NCI-H2081 (cell line): ENCODE measurements around the gene APOD.

ENCODE experiments used
- DNase-seq, 2 experiments: peaks; one replicate each; lab custom pipeline; 2025; lab: John Stamatoyannopoulos, UW

Gene APOD

DNA sequence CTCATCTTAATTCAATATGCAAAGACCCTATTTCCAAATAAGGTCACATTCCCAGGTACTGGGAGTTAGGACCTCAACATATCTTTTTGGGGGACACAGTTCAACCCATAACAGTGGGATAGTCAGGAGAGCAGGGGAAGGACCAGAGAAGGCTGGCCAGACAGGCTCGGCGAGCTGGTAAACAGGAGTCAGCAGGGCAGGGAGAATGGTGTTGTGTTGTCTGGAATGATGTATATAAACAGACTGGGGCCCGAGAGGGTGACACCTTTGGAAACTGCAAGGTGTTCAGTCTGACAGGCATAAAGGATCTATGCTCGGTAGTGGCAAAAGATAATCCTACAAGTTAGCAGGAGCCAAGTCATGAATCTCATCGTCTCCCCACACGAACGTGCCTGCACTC, 30.5 kb downstream of the APOD start:
- DNase-seq, result no peak

DNA sequence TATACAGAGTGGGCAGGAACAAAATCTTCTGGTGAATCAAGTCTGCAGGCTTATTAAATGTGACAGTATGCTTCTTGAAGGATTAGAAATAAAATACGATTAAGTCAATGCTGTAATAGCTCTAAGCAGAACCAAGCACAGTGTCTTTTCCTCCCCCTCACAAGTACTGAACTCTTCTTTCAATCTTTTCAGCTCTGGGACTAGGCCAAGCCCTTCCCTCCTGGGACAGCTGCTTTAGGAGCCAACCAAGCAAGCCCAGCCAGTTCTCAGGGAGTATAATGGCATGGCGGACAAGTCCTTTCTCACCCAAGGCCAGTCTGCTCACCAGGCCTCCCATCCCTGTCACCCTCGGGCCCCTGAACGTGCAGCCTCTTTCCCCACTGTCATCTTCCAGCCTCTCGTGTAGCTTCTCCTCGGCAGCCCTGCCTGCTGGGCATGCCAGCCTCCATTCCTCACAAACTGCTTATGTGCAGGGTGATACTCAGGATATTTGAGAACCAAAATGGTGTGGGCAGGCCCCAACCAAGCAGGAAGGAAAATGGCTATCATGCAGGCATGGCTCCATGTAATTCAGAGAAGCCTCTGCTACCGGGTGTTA, 32.3 kb downstream of the APOD start:
- no peak for DNase-seq

DNA sequence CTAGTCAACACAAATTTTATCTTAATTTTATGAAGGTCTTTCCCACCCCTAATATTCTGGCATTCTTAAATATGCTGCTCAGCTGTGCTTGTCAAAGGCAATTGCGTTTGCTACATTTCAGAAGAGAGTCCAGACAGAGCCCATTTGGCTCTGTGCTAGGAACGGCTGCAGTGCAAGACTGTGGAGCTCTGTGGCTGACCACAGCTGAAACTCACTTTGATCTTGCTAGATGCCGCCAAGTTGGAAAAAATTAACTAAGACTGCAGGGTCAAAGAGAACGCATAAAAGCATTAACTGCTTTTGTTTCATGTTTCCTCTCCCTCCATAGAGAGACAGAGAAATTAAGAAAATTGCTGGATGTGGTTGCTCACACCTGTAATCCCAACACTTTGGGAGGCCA, 33.0 kb downstream of the APOD start:
- no peak for DNase-seq

GRCh38 chr3:195549931-195550519, 33.7 kb downstream of the APOD start:
- no peak for DNase-seq

GRCh38 chr3:195548987-195549386, 34.8 kb downstream of the APOD start:
- DNase-seq, result no peak

- DNase-seq, result no peak
Observed at GRCh38 chr3:195548501-195548900, 35.2 kb downstream of the APOD start.

DNA sequence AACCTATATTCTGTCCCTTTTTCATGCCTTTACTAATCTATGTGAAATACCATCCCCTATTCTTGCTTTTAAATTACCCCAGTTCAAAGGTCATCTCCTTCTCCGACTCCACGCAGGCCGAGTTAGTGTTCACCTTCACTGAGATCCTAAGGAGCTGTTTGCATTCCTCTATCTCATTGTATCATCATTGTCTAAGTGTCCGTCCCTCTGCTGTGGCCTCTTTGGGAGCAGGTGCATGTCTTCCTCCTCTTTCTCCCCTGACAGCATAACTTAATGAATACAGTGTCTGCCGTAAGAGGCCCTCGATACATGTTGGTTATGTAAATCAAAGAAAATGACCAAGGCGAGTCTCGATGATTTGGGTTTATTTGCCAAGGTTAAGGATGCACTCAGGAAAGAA, 35.7 kb downstream of the APOD start:
- DNase-seq, result no peak

DNA sequence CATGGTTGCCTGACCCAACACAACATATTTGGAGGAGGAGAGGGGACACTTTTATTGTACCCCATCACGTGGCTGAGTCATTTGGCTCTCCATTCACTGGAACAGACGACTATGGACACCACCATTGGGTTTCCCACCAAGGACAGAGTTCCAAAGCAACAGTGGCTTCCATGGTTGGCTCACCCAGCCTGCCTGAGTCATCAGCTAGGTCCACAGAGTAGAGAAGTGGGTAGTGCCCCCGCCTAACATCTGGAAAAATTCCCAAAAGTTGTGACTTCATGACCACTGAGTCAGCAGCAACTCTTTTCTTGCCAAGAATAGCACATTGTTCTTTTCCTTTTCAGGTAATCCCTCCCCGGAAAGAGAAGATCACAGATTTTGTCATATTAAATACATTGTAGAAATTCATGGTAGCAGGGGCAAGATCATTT, 37.6 kb downstream of the APOD start:
- no peak for DNase-seq

DNA sequence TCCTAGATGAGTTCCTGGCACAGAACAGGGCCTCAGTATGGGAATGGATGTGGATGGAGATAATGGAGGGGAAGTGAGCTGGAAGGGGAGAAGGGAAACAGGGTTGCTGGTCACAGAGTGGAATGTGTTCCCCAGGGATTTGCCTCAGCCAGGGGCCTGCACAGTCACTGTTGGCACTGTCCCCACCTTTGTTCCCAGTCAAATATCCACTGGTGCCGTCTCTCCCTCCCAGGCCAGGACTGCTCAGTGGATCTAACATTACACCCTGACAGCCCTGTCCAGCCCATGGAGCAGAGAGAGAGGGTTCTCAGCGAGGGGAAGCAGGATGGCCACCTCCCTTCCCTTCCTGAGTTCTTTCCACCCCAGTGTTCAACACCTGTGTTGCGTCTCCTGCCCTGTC, 39.1 kb downstream of the APOD start:
- no peak for DNase-seq

GRCh38 chr3:195544230-195544536, 39.6 kb downstream of the APOD start:
- no peak for DNase-seq

- no peak for DNase-seq
Observed at GRCh38 chr3:195543500-195544229, 40.1 kb downstream of the APOD start.

DNA sequence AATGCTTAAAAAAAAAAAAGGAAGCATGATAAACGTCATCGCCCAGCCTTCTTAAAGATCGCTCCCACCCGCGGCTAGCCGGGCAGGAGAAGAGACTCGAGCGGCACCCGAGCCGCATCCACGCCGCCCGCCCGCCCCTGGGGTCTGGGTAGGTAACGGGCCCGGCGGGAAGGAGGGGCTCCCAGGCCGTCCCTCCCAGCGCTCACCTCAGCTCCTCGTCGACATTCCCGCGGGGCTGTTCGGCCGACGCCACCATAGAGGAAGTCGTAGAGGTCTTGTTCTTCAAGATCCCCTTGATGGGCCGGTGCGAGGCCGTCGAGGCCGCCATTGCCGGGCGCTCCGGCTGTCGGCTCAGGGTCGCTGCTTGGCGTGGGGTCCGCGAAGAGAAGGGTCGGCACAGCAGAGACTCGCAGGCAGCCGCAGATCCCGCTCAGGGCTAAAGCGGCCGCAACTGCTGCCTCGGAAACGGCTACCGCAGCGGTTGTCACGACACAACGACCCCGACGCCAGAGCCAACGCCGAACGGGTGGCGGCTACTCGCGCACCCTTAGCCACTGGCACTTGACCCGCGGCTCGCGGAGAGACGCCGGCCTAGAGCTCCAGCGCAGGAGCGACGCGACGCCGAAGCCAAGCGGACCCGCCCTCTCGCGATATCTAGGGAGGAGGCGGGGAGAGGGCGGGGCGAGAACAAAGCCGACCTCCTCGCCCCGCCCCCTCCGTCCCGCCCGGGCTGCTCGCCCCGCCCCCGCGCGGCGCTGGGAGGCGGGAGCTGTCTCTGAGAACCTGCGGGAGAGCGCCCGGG, 40.8 kb downstream of the APOD start, which contains the start of gene PPP1R2:
TSS of gene PPP1R2 (minus strand) at position 628 of the 802 bp plus-strand sequence. CDS start at position 328, 300 bp downstream.
- peak; percentile 92 to 94 for DNase-seq

DNA sequence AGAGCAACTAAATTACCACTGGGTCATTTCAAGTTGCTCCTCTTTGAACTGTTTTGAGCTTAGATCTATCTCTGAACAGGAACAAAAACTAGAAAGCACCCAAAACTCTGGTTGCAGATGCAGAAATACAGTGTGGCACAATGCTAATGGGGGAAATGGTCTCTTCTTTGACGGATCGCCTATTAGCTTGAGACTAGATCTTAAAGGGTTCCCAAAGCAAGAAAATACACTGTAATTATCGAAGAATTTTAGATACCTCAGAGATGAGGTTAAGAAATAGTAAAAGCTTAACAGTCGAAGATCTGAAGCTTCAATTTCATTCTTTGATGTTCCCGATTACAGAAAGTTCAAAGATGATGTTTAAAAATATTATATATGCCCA, 41.4 kb downstream of the APOD start:
- peak in 1 of 2 experiments; percentile 27 for DNase-seq

- DNase-seq, result no peak
Observed at GRCh38 chr3:195540511-195540910, 43.2 kb downstream of the APOD start.

DNA sequence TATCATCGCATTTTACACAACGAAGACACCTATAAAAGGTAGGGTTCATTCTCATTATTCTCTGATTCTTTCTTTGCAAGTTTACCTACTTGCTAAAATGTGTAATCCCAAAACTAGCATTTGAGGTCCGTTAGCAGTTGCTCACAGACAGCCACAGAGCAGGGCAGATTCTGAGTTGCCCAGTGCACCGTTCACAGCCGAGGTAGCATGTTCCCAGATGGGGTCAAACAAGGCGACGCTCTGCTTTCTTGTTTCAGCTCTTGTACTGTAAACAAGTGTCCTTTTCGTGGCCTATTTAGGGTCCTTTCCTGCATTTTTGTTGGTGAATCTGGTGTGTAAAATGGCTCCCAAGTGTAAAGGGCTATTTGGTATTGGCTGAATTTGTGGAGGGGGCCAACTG, 43.7 kb downstream of the APOD start:
- no peak for DNase-seq

GRCh38 chr3:195539479-195539878, 44.3 kb downstream of the APOD start:
- no peak for DNase-seq

GRCh38 chr3:195537995-195538394, 45.7 kb downstream of the APOD start:
- DNase-seq, result no peak

DNA sequence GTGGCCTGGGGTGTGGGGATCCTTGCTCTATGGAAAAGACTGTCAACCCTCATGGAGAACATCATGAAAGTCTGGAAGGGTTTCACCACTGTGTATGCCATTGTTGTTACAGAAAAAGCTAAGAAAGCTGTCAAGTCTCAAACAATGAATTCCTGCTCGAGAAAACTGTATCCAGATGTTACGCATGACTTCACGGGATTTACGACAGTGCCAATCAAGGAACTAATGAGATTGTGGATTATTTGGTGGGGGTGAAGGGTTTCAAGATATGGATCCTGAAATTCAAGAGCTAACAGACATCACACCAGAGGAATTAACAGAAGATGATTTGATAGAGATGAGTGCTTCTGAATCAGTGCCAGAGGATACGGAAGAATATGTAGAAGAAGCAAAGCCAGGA, 48.4 kb downstream of the APOD start:
- DNase-seq, result no peak

DNA sequence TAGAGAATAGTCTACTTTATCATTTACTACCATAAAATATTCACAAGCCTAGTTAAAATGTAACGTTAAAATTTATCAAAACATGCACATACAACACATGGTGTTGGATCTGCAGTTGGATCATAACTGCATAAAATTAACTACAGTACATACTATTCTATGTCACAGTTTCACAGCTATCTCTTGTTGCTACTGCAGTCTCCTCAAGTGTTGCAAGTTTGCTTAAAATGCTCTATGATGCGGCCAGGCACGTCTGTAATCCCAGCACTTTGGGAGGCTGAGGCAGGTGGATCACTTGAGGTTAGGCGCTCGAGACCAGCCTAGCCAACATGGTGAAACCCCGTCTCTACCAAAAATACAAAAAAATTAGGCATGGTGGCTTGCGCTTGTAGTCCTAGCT, 50.9 kb downstream of the APOD start:
- no peak for DNase-seq

- DNase-seq, result no peak
Observed at GRCh38 chr3:195532345-195532744, 51.4 kb downstream of the APOD start.

- DNase-seq, result no peak
Observed at GRCh38 chr3:195531683-195532082, 52.1 kb downstream of the APOD start.

DNA sequence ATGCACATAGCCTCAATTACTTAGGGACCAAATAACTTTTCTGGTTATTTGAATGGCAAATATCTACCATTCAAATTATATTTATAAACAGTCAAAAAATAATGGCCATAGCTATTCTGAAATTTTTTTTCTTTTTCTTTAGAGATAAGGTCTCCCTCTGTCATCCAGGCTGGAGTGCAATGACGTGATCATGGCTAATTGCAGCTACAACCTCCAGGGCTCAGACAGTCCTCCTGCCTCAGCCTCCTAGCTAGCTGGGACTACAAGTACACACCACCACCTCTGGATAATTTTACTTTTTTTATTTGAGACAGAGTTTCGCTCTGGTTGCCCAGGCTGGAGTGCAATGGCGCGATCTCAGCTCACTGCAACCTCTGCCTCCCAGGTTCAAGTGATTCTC, 57.2 kb downstream of the APOD start:
- no peak for DNase-seq
